Measurements from ENCODE around the gene RNF144A. TPM values are rescaled to one million over a fixed set of nuclear protein-coding genes. Genes with fewer than 3 reads are reported as not detected.

The RNF144A gene
- total RNA-seq, 1 experiment from 2014 or later: 3.0 TPM

DNA sequence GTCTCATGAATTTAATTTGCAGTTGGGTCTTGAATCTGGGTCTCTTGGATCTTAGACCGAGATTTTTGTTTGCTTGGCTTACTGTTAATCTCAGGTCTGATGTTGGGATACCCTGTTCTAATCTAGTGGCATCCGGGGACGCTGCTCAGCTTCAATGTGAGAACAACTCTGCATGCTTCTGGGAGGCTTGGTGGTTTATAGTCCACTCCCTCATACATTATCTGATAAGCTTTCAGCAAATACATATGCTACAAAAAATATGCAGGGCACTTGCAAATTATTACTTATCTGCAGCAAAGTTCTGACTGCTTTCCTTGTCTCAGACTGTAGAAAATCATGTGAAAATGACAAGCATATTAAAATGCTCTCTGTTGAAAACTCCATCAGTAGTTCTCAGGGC is 39.4 kb downstream of the RNF144A start:
- Mint-ChIP-seq H3K36me3 (ENCODE audit: insufficient read depth, unreplicated experiment) (no peaks in the 10 kb centered on the region), H3K9me3 (ENCODE audit: unreplicated experiment) (no peaks in the 10 kb centered on the region), H3K27ac (ENCODE audit: unreplicated experiment) (no peak overlapping the region), H3K4me3 (ENCODE audit: unreplicated experiment) (no peak overlapping the region), H3K27me3 (ENCODE audit: insufficient read depth, unreplicated experiment) (no peaks in the 10 kb centered on the region), H3K4me1 (ENCODE audit: low read depth, unreplicated experiment) (no peaks in the 10 kb centered on the region)
- ChIA-PET POLR2A (no interaction called here), CTCF (no interaction called here)
- BruUV-seq (replicated peaks): no TSS peak
- no peak for TF ChIP-seq CTCF (IDR thresholded peaks at IDR 0.05; ENCODE audit: insufficient read depth in 1 of 2, low read depth in 1 of 2, low read length in 1 of 2, severe bottlenecking in 1 of 2, unreplicated experiment in 1 of 2)
- no peak for DNase-seq
- no peaks in the 10 kb centered on the region for H3K9me3 ChIP-seq
- no peaks in the 10 kb centered on the region for H3K36me3 ChIP-seq (ENCODE audit: control insufficient read depth, insufficient read depth, low read length)
- H3K27me3 ChIP-seq (replicated peaks; ENCODE audit: control insufficient read depth, insufficient read depth, low read length): no peaks in the 10 kb centered on the region
- H3K4me1 ChIP-seq: no peaks in the 10 kb centered on the region
- no peak overlapping the region for H3K4me3 ChIP-seq (ENCODE audit: low read depth, low read length)
- intact Hi-C loops (cut with micrococcal nuclease; ENCODE audit: unreplicated experiment): no loop called here

GRCh38 chr2:6957031-6957714 is 40.0 kb downstream of the RNF144A start:
- intact Hi-C loops (cut with micrococcal nuclease; ENCODE audit: unreplicated experiment): no loop called here
- no TSS peak for BruUV-seq (replicated peaks)

GRCh38 chr2:6957910-6958615 is 40.9 kb downstream of the RNF144A start:
- Histone ChIP-seq H3K4me3 (ENCODE audit: low read depth, low read length) (no peak overlapping the region), H3K36me3 (ENCODE audit: control insufficient read depth, insufficient read depth, low read length) (no peaks in the 10 kb centered on the region), H3K9me3 (no peaks in the 10 kb centered on the region), H3K27me3 (replicated peaks; ENCODE audit: control insufficient read depth, insufficient read depth, low read length) (no peaks in the 10 kb centered on the region), H3K4me1 (no peaks in the 10 kb centered on the region)
- POLR2A ChIA-PET: no interaction called here
- Mint-ChIP-seq H3K4me3 (ENCODE audit: unreplicated experiment) (no peak overlapping the region), H3K27ac (ENCODE audit: unreplicated experiment) (no peak overlapping the region), H3K27me3 (ENCODE audit: insufficient read depth, unreplicated experiment) (no peaks in the 10 kb centered on the region), H3K36me3 (ENCODE audit: insufficient read depth, unreplicated experiment) (no peaks in the 10 kb centered on the region), H3K9me3 (ENCODE audit: unreplicated experiment) (no peaks in the 10 kb centered on the region), H3K4me1 (ENCODE audit: low read depth, unreplicated experiment) (no peaks in the 10 kb centered on the region)
- no peak for TF ChIP-seq CTCF (IDR thresholded peaks at IDR 0.05; ENCODE audit: insufficient read depth in 1 of 2, low read depth in 1 of 2, low read length in 1 of 2, severe bottlenecking in 1 of 2, unreplicated experiment in 1 of 2)
- intact Hi-C loops (cut with micrococcal nuclease; ENCODE audit: unreplicated experiment): no loop called here
- DNase-seq: no peak
- no TSS peak for BruUV-seq (replicated peaks)
- CTCF ChIA-PET: no interaction called here

More at GRCh38 chr2:6957031-6957714, 40.0 kb downstream of the RNF144A start:
- no peaks in the 10 kb centered on the region for H3K4me1 ChIP-seq
- Mint-ChIP-seq H3K36me3 (ENCODE audit: insufficient read depth, unreplicated experiment) (no peaks in the 10 kb centered on the region), H3K4me1 (ENCODE audit: low read depth, unreplicated experiment) (no peaks in the 10 kb centered on the region), H3K4me3 (ENCODE audit: unreplicated experiment) (no peak overlapping the region), H3K9me3 (ENCODE audit: unreplicated experiment) (no peaks in the 10 kb centered on the region), H3K27me3 (ENCODE audit: insufficient read depth, unreplicated experiment) (no peaks in the 10 kb centered on the region), H3K27ac (ENCODE audit: unreplicated experiment) (no peak overlapping the region)
- H3K36me3 ChIP-seq (ENCODE audit: control insufficient read depth, insufficient read depth, low read length): no peaks in the 10 kb centered on the region
- no peak overlapping the region for H3K4me3 ChIP-seq (ENCODE audit: low read depth, low read length)
- TF ChIP-seq CTCF (IDR thresholded peaks at IDR 0.05; ENCODE audit: insufficient read depth in 1 of 2, low read depth in 1 of 2, low read length in 1 of 2, severe bottlenecking in 1 of 2, unreplicated experiment in 1 of 2): no peak
- DNase-seq: no peak
- ChIA-PET CTCF (no interaction called here), POLR2A (no interaction called here)
- no peaks in the 10 kb centered on the region for H3K27me3 ChIP-seq (replicated peaks; ENCODE audit: control insufficient read depth, insufficient read depth, low read length)
- no peaks in the 10 kb centered on the region for H3K9me3 ChIP-seq
